NCI-H146 (cell line): ENCODE data around the gene ARVCF.
A peak's percentile ranks its signal among the peaks of the same experiment; 100 is the strongest.
"Not testable (repeated sequence)": the region's sequence is repeated elsewhere in the genome, so short reads cannot be mapped to it uniquely, and the experiment has no call there.

Experiments used
- DNase-seq: peaks from one replicate; lab custom pipeline; 2025; lab: John Stamatoyannopoulos, UW

Gene ARVCF

GRCh38 chr22:19936513-19936912, 80.1 kb downstream of the ARVCF start:
- DNase-seq: no peak

GRCh38 chr22:19935123-19935718, 81.4 kb downstream of the ARVCF start:
- DNase-seq: not testable (repeated sequence)

- peak; percentile 84 for DNase-seq
Measured at GRCh38 chr22:19933341-19934241, 83.0 kb downstream of the ARVCF start.

GRCh38 chr22:19932367-19933206, 84.0 kb downstream of the ARVCF start:
- DNase-seq: peak; percentile 76

GRCh38 chr22:19931514-19931913, 85.1 kb downstream of the ARVCF start:
- DNase-seq: no peak

- DNase-seq: no peak
Measured at GRCh38 chr22:19930551-19931486, 85.8 kb downstream of the ARVCF start.

GRCh38 chr22:19929586-19930550, 86.8 kb downstream of the ARVCF start:
- no peak for DNase-seq

GRCh38 chr22:19928207-19928606, 88.4 kb downstream of the ARVCF start:
- no peak for DNase-seq

GRCh38 chr22:19927696-19928095, 88.9 kb downstream of the ARVCF start:
- DNase-seq: no peak

- DNase-seq: not testable (repeated sequence)
Measured at GRCh38 chr22:19926028-19926427, 90.6 kb downstream of the ARVCF start.

- no peak for DNase-seq
Measured at GRCh38 chr22:19923914-19924513, 92.6 kb downstream of the ARVCF start.

- no peak for DNase-seq
Measured at GRCh38 chr22:19921544-19922081, 95.0 kb downstream of the ARVCF start.
